Posterior cingulate gyrus (tissue), 11 donors: Measurements from ENCODE around the gene APOBEC3B.
"Not testable (repeated sequence)": the region's sequence is repeated elsewhere in the genome, so short reads cannot be mapped to it uniquely, and the experiment has no call there.

Source experiments
- DNase-seq, 10 donors: peaks; one replicate each; pipeline versions ENCODE4 v3.0.0 to v3.0.0-alpha.2; 2020 to 2021; ENCODE audit warnings: mixed read lengths in 3 of 10
- intact Hi-C: fragments of 100-400 bp; cut with DNase I; formaldehyde crosslinking; loops from one replicate; pipeline ENCODE4 v1.15.1; 2023

Gene APOBEC3B

DNA sequence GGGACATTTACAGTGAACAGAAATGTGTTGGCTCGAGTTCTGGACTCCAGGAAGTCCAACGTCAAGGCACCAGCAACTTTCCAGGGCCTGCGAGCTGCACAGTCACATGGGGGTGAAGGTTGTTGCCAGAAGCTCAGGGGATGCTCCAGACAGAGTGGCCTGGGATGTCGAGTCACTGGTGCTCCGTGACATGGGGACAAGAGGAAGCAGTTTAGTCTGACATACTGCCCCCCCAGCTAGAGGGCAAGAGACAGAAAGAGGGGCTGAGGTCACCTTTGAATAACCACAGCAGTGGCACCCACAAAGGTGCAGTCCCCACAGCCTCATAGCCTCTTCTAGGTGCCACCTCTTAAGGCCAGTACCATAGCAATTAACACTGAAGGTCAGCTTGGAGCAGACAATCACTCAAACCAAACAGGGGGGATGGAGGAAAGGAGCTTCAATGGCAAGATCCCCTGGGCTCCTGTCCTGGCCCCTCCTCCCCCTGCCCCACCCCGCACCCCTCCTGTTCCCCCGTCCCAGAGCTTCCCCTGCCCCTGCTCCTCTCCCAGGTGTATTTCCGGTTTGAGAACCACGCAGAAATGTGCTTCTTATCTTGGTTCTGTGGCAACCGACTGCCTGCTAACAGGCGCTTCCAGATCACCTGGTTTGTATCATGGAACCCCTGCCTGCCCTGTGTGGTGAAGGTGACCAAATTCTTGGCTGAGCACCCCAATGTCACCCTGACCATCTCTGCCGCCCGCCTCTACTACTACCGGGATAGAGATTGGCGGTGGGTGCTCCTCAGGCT lies 42.6 kb downstream of the APOBEC3B start:
- DNase-seq: no peak
- intact Hi-C loops: no loop called here

DNA sequence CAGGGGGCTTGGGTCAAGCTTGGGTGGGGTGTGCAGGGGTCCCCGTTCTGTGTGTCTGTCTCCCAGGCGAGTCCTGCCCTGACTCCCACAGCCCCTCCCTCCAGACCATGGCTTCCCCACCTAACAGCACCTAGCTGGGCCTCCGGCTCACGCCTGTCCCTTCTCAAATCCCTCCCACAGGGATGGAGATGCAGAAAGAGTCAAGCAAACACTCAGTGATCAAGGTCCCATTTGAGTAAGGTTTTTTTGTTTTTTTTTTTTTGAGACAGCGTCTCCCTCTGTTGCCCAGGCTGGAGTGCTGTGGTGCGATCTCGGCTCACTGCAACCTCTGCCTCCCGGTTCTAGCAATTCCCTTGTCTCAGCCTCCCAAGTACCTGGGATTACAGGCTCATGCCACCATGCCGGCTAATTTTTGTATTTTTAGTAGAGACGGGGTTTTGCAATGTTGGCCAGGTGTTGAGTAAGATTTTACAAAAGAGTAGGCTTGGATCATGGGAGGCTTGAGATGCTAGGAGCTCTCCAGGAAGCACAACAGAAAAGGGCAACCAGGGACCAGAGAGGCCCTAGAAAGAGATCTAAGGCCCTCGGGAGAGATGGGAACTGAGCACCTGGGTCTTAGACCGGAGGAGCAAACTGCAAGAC lies 44.5 kb downstream of the APOBEC3B start:
- DNase-seq: no peak
- intact Hi-C loops: no loop called here

DNA sequence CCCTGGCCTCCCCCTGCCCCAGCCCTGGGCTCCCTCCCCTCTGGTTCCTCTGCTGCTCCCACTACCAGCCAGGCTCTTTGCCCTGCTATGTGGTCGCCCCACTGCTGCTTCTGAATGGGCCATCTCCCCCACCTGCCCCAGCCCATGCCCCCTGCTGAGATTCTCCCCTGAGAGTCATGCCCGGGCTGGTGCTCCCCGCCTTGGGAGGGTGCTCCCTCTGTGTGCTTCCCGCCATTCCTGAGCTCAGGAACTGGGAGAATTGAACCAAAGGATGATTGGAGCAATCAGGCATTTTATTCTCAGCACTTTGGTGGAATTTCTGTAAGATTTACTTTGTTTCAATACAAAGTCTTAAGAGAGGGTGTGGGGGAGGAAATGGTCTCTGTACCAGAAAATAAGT lies 45.6 kb downstream of the APOBEC3B start:
- peak in 1 of 10 donors; percentile 34 for DNase-seq
- intact Hi-C loops: no loop called here

DNA sequence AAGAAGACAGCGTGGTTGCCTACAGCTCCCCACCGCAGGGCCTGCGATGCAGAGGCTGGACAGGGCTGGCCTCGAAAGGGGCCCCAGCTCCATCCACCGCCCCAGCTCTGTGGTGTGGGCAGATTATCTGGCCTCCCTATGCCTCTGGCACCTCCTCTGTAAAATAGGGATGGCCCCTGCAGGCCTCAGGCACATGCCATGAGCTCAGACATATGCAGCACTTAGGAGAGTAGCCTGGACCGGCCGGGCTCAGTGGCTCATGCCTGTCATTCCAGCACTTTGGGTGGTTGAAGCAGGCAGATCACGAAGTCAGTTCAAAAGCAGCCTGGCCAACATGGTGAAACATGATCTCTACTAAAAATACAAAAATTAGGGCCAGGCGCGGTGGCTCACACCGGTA lies 46.1 kb downstream of the APOBEC3B start:
- intact Hi-C loops: no loop called here
- no peak for DNase-seq

DNA sequence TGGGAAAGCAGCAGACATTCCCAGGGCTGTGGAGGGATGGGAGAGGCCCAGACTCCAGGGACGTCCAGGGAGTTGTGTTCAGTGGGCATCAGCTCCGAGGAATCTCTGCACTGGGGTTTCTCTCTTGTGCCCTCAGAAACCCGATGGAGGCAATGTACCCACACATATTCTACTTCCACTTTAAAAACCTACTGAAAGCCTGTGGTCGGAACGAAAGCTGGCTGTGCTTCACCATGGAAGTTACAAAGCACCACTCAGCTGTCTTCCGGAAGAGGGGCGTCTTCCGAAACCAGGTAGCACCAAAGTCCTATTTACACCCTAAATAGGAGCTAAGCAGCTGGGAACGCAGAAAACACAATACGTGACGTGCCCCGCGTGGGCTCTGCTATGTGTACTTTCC lies 47.1 kb downstream of the APOBEC3B start:
- intact Hi-C loops: no loop called here
- DNase-seq: no peak

DNA sequence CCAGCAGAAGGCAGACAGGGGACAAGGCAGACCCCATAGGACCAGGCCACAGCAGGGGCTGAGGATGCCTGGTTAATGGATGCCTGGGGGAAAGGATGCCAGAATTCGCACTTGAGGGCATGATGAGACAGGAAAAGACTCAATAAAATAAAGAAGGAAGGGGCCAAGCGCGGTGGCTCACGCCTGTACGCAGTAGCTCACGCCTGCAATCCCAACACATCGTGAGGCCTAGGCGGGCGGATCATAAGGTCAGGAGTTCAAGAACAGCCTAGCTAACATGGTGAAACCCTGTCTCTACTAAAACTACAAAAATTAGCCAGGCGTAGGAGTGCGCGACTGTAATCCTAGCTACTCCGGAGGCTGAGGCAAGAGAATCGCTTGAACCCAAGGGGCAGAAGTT lies 48.6 kb downstream of the APOBEC3B start:
- peak in 1 of 10 donors; percentile 66 for DNase-seq
- intact Hi-C loops: no loop called here

DNA sequence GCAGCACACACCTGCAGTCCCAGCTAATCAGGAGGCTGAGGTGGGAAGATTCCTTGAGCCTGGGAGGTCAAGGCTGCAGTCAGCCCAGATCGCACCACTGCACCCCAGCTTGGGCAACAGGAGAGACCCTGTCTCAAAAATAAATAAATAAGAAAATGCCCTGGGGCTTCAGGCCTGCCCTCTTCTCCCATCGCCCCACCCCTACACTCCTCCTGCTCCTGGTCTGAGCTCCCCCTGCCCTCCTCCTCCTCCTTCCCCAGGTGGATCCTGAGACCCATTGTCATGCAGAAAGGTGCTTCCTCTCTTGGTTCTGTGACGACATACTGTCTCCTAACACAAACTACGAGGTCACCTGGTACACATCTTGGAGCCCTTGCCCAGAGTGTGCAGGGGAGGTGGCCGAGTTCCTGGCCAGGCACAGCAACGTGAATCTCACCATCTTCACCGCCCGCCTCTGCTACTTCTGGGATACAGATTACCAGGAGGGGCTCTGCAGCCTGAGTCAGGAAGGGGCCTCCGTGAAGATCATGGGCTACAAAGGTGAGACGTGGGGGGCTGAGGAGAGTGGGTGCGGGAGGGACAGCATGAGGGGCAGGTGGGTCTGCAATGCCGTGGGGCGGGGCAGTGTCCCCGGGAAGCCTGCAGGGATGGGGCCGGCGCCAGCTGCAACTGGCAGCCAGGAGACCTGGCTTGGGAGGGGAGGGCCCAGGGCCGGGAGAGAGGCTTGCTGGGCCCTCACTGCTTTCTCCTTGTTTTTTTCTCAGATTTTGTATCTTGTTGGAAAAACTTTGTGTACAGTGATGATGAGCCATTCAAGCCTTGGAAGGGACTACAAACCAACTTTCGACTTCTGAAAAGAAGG lies 49.5 kb downstream of the APOBEC3B start:
- intact Hi-C loops: not testable (repeated sequence)
- peak in 1 of 10 donors; percentile 63 for DNase-seq

DNA sequence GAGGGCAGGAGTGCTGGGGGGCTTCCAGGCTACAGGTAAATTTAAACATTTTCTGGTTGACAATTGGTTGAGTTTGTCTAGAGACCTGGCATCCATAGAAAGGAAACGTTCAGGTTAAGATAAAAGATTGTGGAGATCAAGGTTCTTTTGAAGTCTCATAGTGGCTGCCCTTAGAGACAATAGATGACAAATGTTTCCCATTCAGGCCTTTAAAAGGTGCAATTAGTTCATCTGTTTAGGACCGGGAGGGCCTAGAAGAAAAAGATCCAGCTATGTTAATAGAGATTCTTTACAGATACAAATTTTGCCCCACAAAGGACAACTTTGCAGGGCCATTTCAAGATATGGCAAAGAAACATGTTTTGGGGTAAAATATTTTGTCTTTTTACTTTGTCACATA lies 54.9 kb downstream of the APOBEC3B start:
- intact Hi-C loops, DNase-seq: not testable (repeated sequence)

DNA sequence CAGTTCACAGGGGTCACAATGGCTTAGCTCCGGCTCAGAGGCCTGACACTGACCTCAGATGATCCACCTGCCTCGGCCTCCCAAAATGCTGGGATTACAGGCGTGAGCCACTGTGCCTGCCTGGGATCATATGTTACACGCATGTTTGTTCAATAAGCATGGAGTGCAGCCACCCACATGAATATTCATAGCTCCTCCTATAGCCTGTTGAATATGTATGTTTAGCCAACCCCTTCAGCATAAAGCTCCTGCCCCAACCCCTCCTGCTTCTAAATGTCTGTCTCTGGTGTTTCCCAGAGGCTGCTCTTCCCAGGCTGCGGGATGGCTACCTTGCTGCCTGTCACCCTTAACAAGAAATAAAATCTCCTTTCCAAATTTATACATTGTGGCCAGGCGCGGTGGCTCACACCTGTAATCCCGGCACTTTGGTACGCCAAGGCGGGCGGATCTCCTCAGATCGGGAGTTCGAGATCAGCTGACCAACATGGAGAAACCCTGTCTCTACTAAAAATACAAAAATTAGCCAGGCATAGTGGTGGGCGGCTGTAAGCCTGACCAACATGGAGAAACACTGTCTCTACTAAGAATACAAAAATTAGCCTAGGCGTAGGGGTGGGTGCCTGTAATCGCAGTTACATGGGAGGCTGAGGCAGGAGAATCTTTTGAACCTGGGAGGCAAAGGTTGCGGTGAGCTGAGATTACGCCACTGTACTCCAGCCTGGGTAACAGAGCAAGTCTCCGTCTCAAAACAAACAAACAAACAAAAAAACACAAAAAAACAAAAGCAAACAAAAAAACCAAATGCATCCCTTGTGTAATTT lies 57.4 kb downstream of the APOBEC3B start:
- intact Hi-C loops: no loop called here
- peak in 1 of 10 donors; percentile 37 for DNase-seq

DNA sequence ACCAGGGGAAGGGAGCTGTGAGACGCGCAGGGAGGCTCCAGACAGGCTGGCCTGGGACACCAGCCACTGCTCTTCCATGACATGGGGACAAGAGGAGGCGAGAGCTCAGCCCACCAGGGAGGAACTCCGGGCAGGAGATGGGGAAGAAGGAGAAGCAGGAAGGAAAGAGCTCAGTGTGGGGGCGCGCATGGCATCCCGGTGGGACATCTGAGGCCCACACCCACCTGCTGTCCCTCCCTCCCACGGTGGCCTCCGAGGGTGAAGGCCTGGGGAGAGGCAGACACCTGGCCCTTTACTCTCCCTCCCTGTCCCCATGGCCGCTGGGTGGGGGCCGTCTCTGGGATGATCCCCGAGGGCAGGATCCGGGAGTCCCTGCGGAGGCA lies 58.0 kb downstream of the APOBEC3B start:
- intact Hi-C loops: not testable (repeated sequence)
- peak in 1 of 10 donors; percentile 16 for DNase-seq

DNA sequence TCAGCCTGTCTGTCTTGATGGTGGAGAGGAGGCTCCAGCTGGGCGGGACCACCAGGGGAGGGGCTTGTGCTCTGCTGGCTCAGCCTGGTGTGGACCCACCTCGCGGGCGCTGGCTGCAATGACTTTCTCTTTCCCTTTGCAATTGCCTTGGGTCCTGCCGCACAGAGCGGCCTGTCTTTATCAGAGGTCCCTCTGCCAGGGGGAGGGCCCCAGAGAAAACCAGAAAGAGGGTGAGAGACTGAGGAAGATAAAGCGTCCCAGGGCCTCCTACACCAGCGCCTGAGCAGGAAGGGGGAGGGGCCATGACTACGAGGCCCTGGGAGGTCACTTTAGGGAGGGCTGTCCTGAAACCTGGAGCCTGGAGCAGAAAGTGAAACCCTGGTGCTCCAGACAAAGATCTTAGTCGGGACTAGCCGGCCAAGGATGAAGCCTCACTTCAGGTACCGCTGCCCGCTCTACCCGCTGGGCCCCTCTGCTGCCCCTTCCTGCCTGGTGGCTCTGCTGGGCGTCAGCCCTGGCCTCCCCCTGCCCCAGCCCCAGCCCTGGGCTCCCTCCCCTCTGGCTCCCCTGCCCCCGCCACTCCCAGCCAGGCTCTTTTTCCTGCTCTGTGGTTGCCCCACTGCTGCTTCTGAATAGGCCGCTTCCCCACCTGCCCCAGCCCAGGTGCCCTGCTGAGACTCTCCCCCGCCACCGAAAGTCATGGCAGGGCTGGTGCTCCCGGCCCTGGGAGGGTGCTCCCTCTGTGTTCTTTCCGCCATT lies 58.6 kb downstream of the APOBEC3B start, which contains the start of gene APOBEC3F:
APOBEC3F (plus strand) TSS at position 327 of the 759 bp plus-strand sequence; CDS start at position 424, 97 bp downstream.
- DNase-seq: peak in 2 of 10 donors; percentile 26 to 39
- intact Hi-C loops: not testable (repeated sequence)

DNA sequence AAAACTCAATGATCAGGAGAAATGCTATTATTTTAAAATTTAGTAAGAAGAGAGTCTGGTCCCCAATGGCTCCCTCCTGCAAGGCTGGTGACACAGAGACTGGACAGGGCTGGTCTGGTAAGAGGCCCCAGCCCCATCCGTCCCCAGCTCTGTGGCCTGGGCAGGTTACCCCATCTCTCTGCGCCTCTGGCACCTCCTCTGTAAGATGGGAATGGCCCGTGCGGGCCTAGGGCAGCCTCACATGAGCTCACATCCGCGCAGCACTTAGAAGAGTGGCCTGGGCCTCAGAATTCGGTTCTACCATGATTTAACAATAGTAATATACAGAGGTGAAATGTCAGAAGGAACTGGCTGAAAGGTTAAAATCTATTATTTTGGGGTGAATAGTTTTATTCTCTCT lies 59.8 kb downstream of the APOBEC3B start:
- intact Hi-C loops: no loop called here

More for the DNA sequence above, 59.8 kb downstream of the APOBEC3B start:
- peak in 1 of 10 donors; percentile 52 for DNase-seq
